ENCODE data around the gene EML5. TPM values are rescaled to one million over a fixed set of nuclear protein-coding genes. Genes with fewer than 3 reads are reported as not detected.

The EML5 gene
- total and polyA plus RNA-seq, 2 experiments from 2014 or later, result 0.18 to 1.6 TPM

DNA sequence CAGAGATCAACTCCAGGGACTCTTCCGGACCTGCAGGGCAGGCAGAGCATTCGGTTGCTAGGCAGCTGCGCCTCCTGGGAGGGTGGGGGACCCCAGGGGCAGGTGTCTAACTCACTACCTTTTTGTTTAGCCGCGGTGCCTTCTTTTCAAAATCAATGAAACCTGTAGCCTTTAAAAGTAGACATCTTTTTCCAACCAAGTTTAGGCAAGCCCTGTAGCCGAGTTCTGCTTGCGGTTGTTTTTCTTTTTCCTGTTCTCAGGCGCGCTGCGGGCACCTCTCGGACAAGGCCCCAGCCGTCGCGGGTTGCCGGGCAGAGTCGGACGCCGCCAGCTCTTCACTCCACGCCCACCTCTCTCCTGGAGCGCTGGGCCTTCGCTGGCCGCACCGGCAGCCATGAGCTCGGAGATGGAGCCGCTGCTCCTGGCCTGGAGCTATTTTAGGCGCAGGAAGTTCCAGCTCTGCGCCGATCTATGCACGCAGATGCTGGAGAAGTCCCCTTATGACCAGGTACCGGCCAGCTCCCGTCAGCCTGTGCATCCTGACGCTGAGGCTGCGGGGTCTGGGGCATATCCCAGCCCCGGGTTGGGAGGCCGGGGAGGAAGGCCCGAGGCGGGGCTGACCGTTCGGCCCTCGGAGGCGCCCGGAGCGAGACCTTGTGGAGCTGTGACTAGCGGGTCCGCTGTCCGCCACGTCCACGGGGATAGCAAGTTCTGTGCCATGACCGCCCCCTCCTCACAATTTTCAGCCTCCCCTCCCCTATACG is 31.7 kb upstream of the EML5 start, which contains the start of gene TTC8:
TSS of gene TTC8 (plus strand) at position 338 of the 764 bp plus-strand sequence. CDS start at position 395, 57 bp downstream.
- H3K4me3 Mint-ChIP-seq, result peak within 1 kb of the TSS; percentile 93
- Histone ChIP-seq H3K27me3 (ENCODE audit: insufficient read depth) (no peaks in the 10 kb centered on the region), H3K79me2 (replicated peaks; ENCODE audit: insufficient read depth) (0 out of 2 replicates have a peak, but pooled peaks cover 5% of the 10 kb centered on the region), H3K36me3 (ENCODE audit: insufficient read depth) (no peaks in the 10 kb centered on the region), H3K27ac (ENCODE audit: low read depth) (no peak within 1 kb of the TSS; the same call in 1 of the 2 replicates), H3K4me1 (ENCODE audit: insufficient read depth) (peaks cover 6% of the 10 kb centered on the region), H3K4me3 (peak within 1 kb of the TSS; percentile 71), H3F3A (replicated peaks; ENCODE audit: low read depth) (no peaks in the 10 kb centered on the region), H3K9me2 (ENCODE audit: insufficient read depth) (no peaks in the 10 kb centered on the region), H2AFZ (peak within 1 kb of the TSS; percentile 98), H3K4me2 (peak within 1 kb of the TSS; percentile 85), H4K20me1 (replicated peaks; ENCODE audit: insufficient read depth) (no peaks in the 10 kb centered on the region)
- no peaks in the 10 kb centered on the region for H3K9me3 Mint-ChIP-seq
- H3K27ac Mint-ChIP-seq, result peak within 1 kb of the TSS; percentile 100
- H3K4me1 Mint-ChIP-seq, result peaks cover 11% of the 10 kb centered on the region
- DNase-seq (ENCODE audit: low spot score) (peak; percentile 93), ATAC-seq (peak; percentile 98)
- H3K36me3 Mint-ChIP-seq (ENCODE audit: low read depth), result no peaks in the 10 kb centered on the region
- TF ChIP-seq CREB1 (CRISPR knock-in tag; IDR thresholded peaks at IDR 0.05; ENCODE audit: low read depth) (peak; percentile 54), POLR2AphosphoS5 (IDR thresholded peaks at IDR 0.05; ENCODE audit: low read depth) (peak; percentile 95)
- TF ChIP-seq, protein P1, sequence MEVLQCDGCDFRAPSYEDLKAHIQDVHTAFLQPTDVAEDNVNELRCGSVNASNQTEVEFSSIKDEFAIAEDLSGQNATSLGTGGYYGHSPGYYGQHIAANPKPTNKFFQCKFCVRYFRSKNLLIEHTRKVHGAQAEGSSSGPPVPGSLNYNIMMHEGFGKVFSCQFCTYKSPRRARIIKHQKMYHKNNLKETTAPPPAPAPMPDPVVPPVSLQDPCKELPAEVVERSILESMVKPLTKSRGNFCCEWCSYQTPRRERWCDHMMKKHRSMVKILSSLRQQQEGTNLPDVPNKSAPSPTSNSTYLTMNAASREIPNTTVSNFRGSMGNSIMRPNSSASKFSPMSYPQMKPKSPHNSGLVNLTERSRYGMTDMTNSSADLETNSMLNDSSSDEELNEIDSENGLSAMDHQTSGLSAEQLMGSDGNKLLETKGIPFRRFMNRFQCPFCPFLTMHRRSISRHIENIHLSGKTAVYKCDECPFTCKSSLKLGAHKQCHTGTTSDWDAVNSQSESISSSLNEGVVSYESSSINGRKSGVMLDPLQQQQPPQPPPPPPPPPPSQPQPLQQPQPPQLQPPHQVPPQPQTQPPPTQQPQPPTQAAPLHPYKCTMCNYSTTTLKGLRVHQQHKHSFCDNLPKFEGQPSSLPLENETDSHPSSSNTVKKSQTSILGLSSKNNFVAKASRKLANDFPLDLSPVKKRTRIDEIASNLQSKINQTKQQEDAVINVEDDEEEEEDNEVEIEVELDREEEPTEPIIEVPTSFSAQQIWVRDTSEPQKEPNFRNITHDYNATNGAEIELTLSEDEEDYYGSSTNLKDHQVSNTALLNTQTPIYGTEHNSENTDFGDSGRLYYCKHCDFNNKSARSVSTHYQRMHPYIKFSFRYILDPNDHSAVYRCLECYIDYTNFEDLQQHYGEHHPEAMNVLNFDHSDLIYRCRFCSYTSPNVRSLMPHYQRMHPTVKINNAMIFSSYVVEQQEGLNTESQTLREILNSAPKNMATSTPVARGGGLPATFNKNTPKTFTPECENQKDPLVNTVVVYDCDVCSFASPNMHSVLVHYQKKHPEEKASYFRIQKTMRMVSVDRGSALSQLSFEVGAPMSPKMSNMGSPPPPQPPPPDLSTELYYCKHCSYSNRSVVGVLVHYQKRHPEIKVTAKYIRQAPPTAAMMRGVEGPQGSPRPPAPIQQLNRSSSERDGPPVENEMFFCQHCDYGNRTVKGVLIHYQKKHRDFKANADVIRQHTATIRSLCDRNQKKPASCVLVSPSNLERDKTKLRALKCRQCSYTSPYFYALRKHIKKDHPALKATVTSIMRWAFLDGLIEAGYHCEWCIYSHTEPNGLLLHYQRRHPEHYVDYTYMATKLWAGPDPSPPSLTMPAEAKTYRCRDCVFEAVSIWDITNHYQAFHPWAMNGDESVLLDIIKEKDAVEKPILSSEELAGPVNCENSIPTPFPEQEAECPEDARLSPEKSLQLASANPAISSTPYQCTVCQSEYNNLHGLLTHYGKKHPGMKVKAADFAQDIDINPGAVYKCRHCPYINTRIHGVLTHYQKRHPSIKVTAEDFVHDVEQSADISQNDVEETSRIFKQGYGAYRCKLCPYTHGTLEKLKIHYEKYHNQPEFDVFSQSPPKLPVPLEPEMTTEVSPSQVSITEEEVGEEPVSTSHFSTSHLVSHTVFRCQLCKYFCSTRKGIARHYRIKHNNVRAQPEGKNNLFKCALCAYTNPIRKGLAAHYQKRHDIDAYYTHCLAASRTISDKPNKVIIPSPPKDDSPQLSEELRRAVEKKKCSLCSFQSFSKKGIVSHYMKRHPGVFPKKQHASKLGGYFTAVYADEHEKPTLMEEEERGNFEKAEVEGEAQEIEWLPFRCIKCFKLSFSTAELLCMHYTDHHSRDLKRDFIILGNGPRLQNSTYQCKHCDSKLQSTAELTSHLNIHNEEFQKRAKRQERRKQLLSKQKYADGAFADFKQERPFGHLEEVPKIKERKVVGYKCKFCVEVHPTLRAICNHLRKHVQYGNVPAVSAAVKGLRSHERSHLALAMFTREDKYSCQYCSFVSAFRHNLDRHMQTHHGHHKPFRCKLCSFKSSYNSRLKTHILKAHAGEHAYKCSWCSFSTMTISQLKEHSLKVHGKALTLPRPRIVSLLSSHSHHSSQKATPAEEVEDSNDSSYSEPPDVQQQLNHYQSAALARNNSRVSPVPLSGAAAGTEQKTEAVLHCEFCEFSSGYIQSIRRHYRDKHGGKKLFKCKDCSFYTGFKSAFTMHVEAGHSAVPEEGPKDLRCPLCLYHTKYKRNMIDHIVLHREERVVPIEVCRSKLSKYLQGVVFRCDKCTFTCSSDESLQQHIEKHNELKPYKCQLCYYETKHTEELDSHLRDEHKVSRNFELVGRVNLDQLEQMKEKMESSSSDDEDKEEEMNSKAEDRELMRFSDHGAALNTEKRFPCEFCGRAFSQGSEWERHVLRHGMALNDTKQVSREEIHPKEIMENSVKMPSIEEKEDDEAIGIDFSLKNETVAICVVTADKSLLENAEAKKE (CRISPR knock-in tag; IDR thresholded peaks at IDR 0.05), result no peak
- H3K27me3 Mint-ChIP-seq (ENCODE audit: insufficient read depth, low read depth, poor library complexity), result no peaks in the 10 kb centered on the region

DNA sequence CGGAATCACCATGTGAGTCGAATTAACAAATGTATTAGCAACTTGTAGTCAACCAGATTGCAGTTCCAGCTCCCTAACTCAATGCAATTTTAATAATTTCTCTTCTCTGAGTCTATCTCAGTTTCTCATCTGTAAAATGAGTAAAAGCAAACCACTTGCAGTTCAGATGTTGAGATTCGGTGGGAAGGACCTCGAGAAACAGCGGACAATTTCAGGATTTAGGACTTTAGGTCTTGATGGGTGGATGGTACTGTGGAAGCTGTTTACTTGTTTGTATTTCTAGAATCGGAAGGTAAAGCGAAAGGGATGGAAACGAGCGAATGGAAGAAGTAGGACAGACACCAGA is 31.2 kb upstream of the EML5 start:
- peaks cover 6% of the 10 kb centered on the region for H3K4me1 ChIP-seq (ENCODE audit: insufficient read depth)
- Mint-ChIP-seq H3K4me1 (peaks cover 8% of the 10 kb centered on the region), H3K9me3 (no peaks in the 10 kb centered on the region), H3K27me3 (ENCODE audit: insufficient read depth, low read depth, poor library complexity) (no peaks in the 10 kb centered on the region), H3K27ac (peak overlapping the region; percentile 100), H3K36me3 (ENCODE audit: low read depth) (no peaks in the 10 kb centered on the region), H3K4me3 (peak overlapping the region; percentile 93)
- no peaks in the 10 kb centered on the region for H3K36me3 ChIP-seq (ENCODE audit: insufficient read depth)
- no peaks in the 10 kb centered on the region for H4K20me1 ChIP-seq (replicated peaks; ENCODE audit: insufficient read depth)
- H3K27ac ChIP-seq (ENCODE audit: low read depth), result no peak overlapping the region
- DNase-seq (ENCODE audit: low spot score) (no peak), ATAC-seq (no peak)
- peak overlapping the region; percentile 71 for H3K4me3 ChIP-seq
- peak overlapping the region; percentile 85 for H3K4me2 ChIP-seq
- H3F3A ChIP-seq (replicated peaks; ENCODE audit: low read depth), result no peaks in the 10 kb centered on the region
- H3K27me3 ChIP-seq (ENCODE audit: insufficient read depth), result no peaks in the 10 kb centered on the region
- no peaks in the 10 kb centered on the region for H3K9me2 ChIP-seq (ENCODE audit: insufficient read depth)
- H2AFZ ChIP-seq, result peak overlapping the region; percentile 96
- H3K79me2 ChIP-seq (replicated peaks; ENCODE audit: insufficient read depth), result 0 out of 2 replicates have a peak, but pooled peaks cover 5% of the 10 kb centered on the region
- TF ChIP-seq ZNF331 (CRISPR knock-in tag; IDR thresholded peaks at IDR 0.05; ENCODE audit: low read depth) (no peak), NANOG (IDR thresholded peaks at IDR 0.05; ENCODE audit: borderline replicate concordance) (no peak)

All from GM23338 (cell line).